ENCODE results near the gene MLST8.

Gene MLST8

DNA sequence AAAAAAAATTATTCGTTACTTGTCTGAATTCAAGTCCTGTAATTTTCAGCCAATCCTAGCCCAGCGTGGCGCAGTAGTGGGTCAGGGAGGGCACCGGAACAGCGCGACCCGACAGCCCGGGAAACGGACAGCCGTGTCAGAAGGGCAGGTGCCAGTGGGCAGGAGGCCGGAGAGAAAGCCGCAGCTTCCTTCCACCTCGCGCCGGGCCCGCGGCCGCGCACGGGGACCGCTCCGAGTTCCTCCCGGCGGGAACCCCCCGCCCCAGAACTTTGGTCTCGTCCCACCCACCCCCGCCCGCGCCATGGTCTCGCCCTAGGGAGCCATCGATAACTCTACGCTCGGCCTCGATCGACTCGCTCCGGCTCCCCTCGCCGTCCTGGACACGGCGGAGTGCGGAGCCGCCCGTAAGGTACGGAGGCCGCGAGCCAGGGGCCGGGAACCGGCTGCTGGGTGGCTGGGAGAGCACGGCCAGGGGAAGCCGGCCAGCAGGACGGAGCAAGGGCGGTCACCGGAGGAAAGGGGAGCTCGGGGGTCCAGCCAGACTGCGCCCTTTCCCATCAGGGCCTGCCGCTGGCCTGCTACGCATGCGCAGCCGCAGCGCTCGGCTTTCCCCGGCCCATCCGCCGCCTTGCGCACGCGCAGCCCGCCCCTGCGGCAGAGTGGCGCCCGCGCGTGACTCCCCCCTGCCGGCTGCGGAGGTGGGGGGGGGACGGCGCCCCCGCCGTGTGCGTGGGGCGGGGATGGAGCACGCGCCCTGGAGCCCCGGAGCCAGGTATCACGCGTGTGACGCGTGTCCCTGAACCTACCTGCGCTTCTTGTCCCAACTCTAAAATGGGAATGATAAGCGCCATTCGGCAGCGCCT lies at the start of gene MLST8 (continued):
- no peak; the same call in 1 of the 2 replicates for TF ChIP-seq ZNF2 (tag by site-specific recombination; IDR thresholded peaks at IDR 0.05)
- no peak for TF ChIP-seq GLI4 (tag by site-specific recombination; IDR thresholded peaks at IDR 0.05)
- TF ChIP-seq ZNF488 (tag by site-specific recombination; IDR thresholded peaks at IDR 0.05), result no peak
- TF ChIP-seq, protein P1, sequence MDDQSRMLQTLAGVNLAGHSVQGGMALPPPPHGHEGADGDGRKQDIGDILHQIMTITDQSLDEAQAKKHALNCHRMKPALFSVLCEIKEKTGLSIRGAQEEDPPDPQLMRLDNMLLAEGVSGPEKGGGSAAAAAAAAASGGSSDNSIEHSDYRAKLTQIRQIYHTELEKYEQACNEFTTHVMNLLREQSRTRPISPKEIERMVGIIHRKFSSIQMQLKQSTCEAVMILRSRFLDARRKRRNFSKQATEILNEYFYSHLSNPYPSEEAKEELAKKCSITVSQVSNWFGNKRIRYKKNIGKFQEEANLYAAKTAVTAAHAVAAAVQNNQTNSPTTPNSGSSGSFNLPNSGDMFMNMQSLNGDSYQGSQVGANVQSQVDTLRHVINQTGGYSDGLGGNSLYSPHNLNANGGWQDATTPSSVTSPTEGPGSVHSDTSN (CRISPR knock-in tag; IDR thresholded peaks at IDR 0.05), result peak; percentile 41; the same call in 1 of the 2 replicates
- no peak for TF ChIP-seq ZNF776 (tag by site-specific recombination; IDR thresholded peaks at IDR 0.05; ENCODE audit: borderline replicate concordance)
- TF ChIP-seq, protein P2, sequence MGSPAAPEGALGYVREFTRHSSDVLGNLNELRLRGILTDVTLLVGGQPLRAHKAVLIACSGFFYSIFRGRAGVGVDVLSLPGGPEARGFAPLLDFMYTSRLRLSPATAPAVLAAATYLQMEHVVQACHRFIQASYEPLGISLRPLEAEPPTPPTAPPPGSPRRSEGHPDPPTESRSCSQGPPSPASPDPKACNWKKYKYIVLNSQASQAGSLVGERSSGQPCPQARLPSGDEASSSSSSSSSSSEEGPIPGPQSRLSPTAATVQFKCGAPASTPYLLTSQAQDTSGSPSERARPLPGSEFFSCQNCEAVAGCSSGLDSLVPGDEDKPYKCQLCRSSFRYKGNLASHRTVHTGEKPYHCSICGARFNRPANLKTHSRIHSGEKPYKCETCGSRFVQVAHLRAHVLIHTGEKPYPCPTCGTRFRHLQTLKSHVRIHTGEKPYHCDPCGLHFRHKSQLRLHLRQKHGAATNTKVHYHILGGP (tag by site-specific recombination; IDR thresholded peaks at IDR 0.05), result no peak
- peak; percentile 77 for TF ChIP-seq EGR2 (tag by site-specific recombination; IDR thresholded peaks at IDR 0.05; ENCODE audit: low read depth)
- TF ChIP-seq ZNF202 (tag by site-specific recombination; IDR thresholded peaks at IDR 0.05; ENCODE audit: borderline replicate concordance), result no peak
- TF ChIP-seq ZNF571 (tag by site-specific recombination; IDR thresholded peaks at IDR 0.05), result no peak
- no peak for TF ChIP-seq HOXA7 (CRISPR knock-in tag; IDR thresholded peaks at IDR 0.05; ENCODE audit: borderline replicate concordance)
- TF ChIP-seq ZNF449 (tag by site-specific recombination; IDR thresholded peaks at IDR 0.05), result no peak
- TF ChIP-seq ZNF596 (tag by site-specific recombination; IDR thresholded peaks at IDR 0.05), result peak; percentile 10; the same call in 1 of the 2 replicates
- TF ChIP-seq ZNF266 (tag by site-specific recombination; IDR thresholded peaks at IDR 0.05; ENCODE audit: low read depth), result no peak
- TF ChIP-seq ZNF239 (tag by site-specific recombination; IDR thresholded peaks at IDR 0.05), result peak; percentile 18; the same call in 1 of the 2 replicates
- no peak for TF ChIP-seq SCRT2 (tag by site-specific recombination; IDR thresholded peaks at IDR 0.05)
- TF ChIP-seq, protein P3, sequence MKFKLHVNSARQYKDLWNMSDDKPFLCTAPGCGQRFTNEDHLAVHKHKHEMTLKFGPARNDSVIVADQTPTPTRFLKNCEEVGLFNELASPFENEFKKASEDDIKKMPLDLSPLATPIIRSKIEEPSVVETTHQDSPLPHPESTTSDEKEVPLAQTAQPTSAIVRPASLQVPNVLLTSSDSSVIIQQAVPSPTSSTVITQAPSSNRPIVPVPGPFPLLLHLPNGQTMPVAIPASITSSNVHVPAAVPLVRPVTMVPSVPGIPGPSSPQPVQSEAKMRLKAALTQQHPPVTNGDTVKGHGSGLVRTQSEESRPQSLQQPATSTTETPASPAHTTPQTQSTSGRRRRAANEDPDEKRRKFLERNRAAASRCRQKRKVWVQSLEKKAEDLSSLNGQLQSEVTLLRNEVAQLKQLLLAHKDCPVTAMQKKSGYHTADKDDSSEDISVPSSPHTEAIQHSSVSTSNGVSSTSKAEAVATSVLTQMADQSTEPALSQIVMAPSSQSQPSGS (tag by site-specific recombination; IDR thresholded peaks at IDR 0.05; ENCODE audit: low read depth), result no peak
- no peak for TF ChIP-seq MEIS1 (CRISPR knock-in tag; IDR thresholded peaks at IDR 0.05; ENCODE audit: borderline replicate concordance)
- no peak for TF ChIP-seq ZNF521 (tag by site-specific recombination; IDR thresholded peaks at IDR 0.05)
- TF ChIP-seq ZNF335 (tag by site-specific recombination; conservative IDR thresholded peaks at IDR 0.05), result peak; percentile 78
- no peak for TF ChIP-seq ZNF792 (tag by site-specific recombination; IDR thresholded peaks at IDR 0.05)
- no peak for TF ChIP-seq ZBTB48 (tag by site-specific recombination; IDR thresholded peaks at IDR 0.05)
- peak; percentile 78; the same call in 1 of the 2 replicates for TF ChIP-seq ZNF660 (tag by site-specific recombination; IDR thresholded peaks at IDR 0.05)
- TF ChIP-seq PRDM6 (tag by site-specific recombination; IDR thresholded peaks at IDR 0.05), result no peak
- TF ChIP-seq ZNF394 (tag by site-specific recombination; IDR thresholded peaks at IDR 0.05; ENCODE audit: borderline replicate concordance), result peak; percentile 51; the same call in 1 of the 2 replicates
- TF ChIP-seq, protein P4, sequence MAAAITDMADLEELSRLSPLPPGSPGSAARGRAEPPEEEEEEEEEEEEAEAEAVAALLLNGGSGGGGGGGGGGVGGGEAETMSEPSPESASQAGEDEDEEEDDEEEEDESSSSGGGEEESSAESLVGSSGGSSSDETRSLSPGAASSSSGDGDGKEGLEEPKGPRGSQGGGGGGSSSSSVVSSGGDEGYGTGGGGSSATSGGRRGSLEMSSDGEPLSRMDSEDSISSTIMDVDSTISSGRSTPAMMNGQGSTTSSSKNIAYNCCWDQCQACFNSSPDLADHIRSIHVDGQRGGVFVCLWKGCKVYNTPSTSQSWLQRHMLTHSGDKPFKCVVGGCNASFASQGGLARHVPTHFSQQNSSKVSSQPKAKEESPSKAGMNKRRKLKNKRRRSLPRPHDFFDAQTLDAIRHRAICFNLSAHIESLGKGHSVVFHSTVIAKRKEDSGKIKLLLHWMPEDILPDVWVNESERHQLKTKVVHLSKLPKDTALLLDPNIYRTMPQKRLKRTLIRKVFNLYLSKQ (tag by site-specific recombination; IDR thresholded peaks at IDR 0.05; ENCODE audit: borderline replicate concordance), result no peak
- peak; percentile 61; the same call in 1 of the 2 replicates for TF ChIP-seq ZNF362 (tag by site-specific recombination; IDR thresholded peaks at IDR 0.05)
- TF ChIP-seq ZNF623 (tag by site-specific recombination; IDR thresholded peaks at IDR 0.05), result no peak; the same call in 1 of the 2 replicates
- TF ChIP-seq GLI2 (tag by site-specific recombination; IDR thresholded peaks at IDR 0.05; ENCODE audit: borderline replicate concordance, low read depth), result no peak

All from HEK293 (cell line).